Left ventricle myocardium inferior (tissue), 1 donor: Measurements from ENCODE around the gene CLASP2. TPM values are rescaled to one million over a fixed set of nuclear protein-coding genes. Genes with fewer than 3 reads are reported as not detected.
A peak's percentile ranks its signal among the peaks of the same experiment; 100 is the strongest.

Experiments used
- DNase-seq: peaks from one replicate; pipeline ENCODE4 v3.0.0-alpha.2; 2020
- H3K27ac ChIP-seq: fragments of 200-600 bp; replicated peaks from 2 replicates; pipeline ENCODE4 v1.8.0; 2021
- H3K27me3 ChIP-seq: fragments of 200-600 bp; 2 replicates; pipeline ENCODE4 v1.8.0; 2021; ENCODE audit warnings: low read depth
- H3K36me3 ChIP-seq: fragments of 200-600 bp; 2 replicates; pipeline ENCODE4 v1.8.0; 2021
- H3K4me1 ChIP-seq: fragments of 200-600 bp; 2 replicates; pipeline ENCODE4 v1.8.0; 2021
- H3K4me3 ChIP-seq: fragments of 200-600 bp; 2 replicates; pipeline ENCODE4 v1.8.0; 2021; ENCODE audit warnings: mild to moderate bottlenecking, moderate library complexity
- H3K9me3 ChIP-seq: fragments of 200-600 bp; replicated peaks from 2 replicates; pipeline ENCODE4 v1.8.0; 2021
- intact Hi-C: fragments of 100-400 bp; cut with micrococcal nuclease; formaldehyde crosslinking; loops from one replicate; pipeline ENCODE4 v1.11.0; 2022
- total RNA-seq: library from RNA; stranded (reverse); fragmentation: NEBNext Ultra II Directional; extraction: Animal tissue kit (Norgen Biotek cat#: 25700); gene quantifications from one replicate; pipeline ENCODE4 v1.2.1, GENCODE V29; 2021
- TF ChIP-seq, protein P1 (sequence below): fragments of 200-600 bp; IDR thresholded peaks from 2 replicates; pipeline ENCODE4 v1.8.0; 2021; ENCODE audit warnings: antibody characterized with exemption, mild to moderate bottlenecking, borderline replicate concordance
- donor health status: DM: no; HTN: yes; CAD: no; lungs with severe emphysema.

CLASP2 gene
- total RNA-seq, 1 donor from 2014 or later = 75.0 TPM

GRCh38 chr3:33648793-33649192, 69.3 kb downstream of the CLASP2 start:
- Histone ChIP-seq H3K27ac (no peak overlapping the region), H3K27me3 (no peaks in the 10 kb centered on the region), H3K36me3 (peaks cover 4% of the 10 kb centered on the region), H3K4me3 (no peak overlapping the region), H3K9me3 (no peaks in the 10 kb centered on the region), H3K4me1 (peaks cover 64% of the 10 kb centered on the region)
- TF ChIP-seq, protein P1, sequence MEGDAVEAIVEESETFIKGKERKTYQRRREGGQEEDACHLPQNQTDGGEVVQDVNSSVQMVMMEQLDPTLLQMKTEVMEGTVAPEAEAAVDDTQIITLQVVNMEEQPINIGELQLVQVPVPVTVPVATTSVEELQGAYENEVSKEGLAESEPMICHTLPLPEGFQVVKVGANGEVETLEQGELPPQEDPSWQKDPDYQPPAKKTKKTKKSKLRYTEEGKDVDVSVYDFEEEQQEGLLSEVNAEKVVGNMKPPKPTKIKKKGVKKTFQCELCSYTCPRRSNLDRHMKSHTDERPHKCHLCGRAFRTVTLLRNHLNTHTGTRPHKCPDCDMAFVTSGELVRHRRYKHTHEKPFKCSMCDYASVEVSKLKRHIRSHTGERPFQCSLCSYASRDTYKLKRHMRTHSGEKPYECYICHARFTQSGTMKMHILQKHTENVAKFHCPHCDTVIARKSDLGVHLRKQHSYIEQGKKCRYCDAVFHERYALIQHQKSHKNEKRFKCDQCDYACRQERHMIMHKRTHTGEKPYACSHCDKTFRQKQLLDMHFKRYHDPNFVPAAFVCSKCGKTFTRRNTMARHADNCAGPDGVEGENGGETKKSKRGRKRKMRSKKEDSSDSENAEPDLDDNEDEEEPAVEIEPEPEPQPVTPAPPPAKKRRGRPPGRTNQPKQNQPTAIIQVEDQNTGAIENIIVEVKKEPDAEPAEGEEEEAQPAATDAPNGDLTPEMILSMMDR = no peak
- intact Hi-C loops = no loop called here
- DNase-seq = no peak

GRCh38 chr3:33646406-33646805, 71.6 kb downstream of the CLASP2 start:
- no peaks in the 10 kb centered on the region for H3K27me3 ChIP-seq
- intact Hi-C loops = no loop called here
- TF ChIP-seq, protein P1 = no peak
- H3K4me3 ChIP-seq = no peak overlapping the region
- H3K9me3 ChIP-seq = no peaks in the 10 kb centered on the region
- no peak overlapping the region for H3K27ac ChIP-seq
- peaks cover 4% of the 10 kb centered on the region for H3K36me3 ChIP-seq
- no peak for DNase-seq
- H3K4me1 ChIP-seq = peaks cover 44% of the 10 kb centered on the region

GRCh38 chr3:33645060-33645647, 72.9 kb downstream of the CLASP2 start:
- H3K9me3 ChIP-seq = no peaks in the 10 kb centered on the region
- peak overlapping the region; percentile 60 for H3K4me3 ChIP-seq
- TF ChIP-seq, protein P1 = no peak
- no peak overlapping the region for H3K27ac ChIP-seq
- H3K4me1 ChIP-seq = peaks cover 35% of the 10 kb centered on the region
- no peak for DNase-seq
- intact Hi-C loops = no loop called here
- no peaks in the 10 kb centered on the region for H3K27me3 ChIP-seq
- peaks cover 4% of the 10 kb centered on the region for H3K36me3 ChIP-seq

DNA sequence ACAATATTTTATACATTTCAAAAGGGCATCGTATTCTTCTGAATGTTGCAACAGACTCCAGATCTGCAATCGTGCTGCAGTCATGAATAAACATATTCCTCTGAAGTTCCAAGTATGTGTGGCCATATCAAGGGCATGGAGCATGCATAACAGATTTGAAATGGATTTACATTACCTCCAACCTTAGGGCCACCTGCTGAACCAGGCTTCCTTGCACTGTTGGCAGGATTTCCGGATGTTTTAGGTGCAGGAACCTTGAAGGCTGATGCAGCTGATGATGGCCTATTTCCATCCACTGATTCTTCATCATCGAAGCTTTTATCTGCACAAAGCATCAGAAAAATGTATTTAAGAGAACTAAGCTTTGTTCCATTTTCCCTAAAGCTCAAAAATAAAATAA, 73.5 kb downstream of the CLASP2 start:
- Histone ChIP-seq H3K4me1 (peaks cover 29% of the 10 kb centered on the region), H3K36me3 (peaks cover 4% of the 10 kb centered on the region), H3K27me3 (no peaks in the 10 kb centered on the region), H3K27ac (no peak overlapping the region), H3K9me3 (no peaks in the 10 kb centered on the region), H3K4me3 (no peak overlapping the region)
- intact Hi-C loops = no loop called here
- no peak for DNase-seq
- TF ChIP-seq, protein P1 = no peak

- TF ChIP-seq, protein P1 = no peak
- Histone ChIP-seq H3K36me3 (peaks cover 8% of the 10 kb centered on the region), H3K4me1 (peaks cover 18% of the 10 kb centered on the region), H3K9me3 (no peaks in the 10 kb centered on the region), H3K27me3 (no peaks in the 10 kb centered on the region), H3K4me3 (no peak overlapping the region), H3K27ac (no peak overlapping the region)
- no peak for DNase-seq
- intact Hi-C loops = no loop called here
Observed at GRCh38 chr3:33642806-33643205, 75.2 kb downstream of the CLASP2 start.
